ENCODE data around the gene WEE2.

The WEE2 gene

DNA sequence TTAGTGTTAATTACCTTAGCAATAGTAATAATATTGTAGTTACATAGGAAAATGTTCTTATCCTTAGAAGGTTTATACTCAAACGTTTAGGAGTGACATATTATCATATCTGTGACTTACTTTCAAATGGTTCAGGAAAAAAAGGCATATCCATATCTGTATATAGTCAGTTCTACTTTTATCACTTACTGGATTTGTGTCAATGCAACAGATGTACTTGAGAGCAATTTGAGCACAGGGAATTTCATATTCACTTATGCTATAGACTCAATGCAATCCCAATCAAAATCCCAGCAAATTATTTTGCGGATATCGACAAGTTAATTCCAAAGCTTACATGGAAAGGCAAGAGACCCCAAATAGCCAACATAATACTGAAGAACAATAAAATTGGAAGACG is 16.2 kb upstream of the WEE2 start:
- DNase-seq, result no peak

GRCh38 chr7:141693082-141693481 is 15.1 kb upstream of the WEE2 start:
- DNase-seq, result no peak

GRCh38 chr7:141695803-141696289 is 12.3 kb upstream of the WEE2 start:
- no peak for DNase-seq

- no peak for DNase-seq
Measured at GRCh38 chr7:141696348-141696747, 11.8 kb upstream of the WEE2 start.

- no peak for DNase-seq
Measured at GRCh38 chr7:141697211-141697871, 10.8 kb upstream of the WEE2 start.

- no peak for DNase-seq
Measured at GRCh38 chr7:141698247-141699015, 9.7 kb upstream of the WEE2 start.

GRCh38 chr7:141699860-141700259 is 8.3 kb upstream of the WEE2 start:
- DNase-seq, result no peak

DNA sequence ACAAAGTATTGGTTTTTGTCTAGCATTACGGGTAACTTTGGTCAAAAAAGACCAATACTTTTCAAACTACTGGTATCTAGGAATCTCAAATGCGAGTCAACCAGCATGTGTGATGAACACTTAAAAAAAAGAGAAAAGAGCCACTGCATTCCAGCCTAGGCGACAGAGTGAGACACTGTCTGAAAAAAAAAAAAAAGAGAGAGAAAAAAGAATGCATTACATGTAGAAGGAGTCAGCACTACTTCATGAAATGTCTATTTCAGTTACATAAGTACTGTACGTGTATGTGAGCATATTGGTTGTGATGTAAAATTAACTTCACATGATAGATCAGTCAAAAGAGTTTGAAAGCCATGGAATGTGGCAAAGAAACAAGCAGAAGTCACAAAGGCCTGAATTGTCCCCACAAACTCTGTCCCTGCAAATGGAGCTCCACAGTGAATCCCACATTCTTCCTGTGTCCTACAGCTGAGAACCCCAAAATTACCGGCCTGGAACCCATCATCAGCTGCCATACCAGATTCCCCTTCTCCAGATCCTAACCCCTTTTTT is 7.8 kb upstream of the WEE2 start:
- no peak for DNase-seq

- peak; percentile 0 for DNase-seq
Measured at GRCh38 chr7:141700848-141701371, 7.2 kb upstream of the WEE2 start.

DNA sequence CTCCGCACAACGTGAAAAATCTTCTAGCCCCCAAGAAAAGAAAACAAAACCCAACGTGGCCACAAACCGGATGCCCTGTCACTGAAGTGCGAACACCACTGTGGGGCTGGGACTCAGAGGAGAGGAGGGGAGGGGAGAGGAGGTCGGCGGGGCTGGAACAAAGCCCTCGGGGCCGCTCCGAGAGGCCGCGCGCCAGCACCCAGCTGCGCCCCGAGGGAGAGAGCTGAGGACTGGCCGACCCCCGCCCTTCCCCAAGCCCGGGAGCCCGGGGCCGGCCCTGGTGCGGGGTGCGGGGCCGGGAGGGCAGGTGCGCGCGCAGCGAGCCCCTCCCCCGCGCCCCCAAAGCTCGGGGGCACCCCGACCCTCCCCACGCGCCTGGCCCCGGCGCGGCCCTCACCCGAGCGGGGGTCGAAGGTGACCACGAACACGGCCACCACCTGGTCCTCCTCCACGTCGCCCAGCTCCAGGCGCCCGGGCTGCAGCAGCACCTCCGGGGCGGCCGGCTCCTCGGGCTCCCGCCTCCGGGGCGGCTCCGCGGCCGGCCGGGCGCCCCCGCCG is 6.6 kb upstream of the WEE2 start:
- DNase-seq, result peak; percentile 52

DNA sequence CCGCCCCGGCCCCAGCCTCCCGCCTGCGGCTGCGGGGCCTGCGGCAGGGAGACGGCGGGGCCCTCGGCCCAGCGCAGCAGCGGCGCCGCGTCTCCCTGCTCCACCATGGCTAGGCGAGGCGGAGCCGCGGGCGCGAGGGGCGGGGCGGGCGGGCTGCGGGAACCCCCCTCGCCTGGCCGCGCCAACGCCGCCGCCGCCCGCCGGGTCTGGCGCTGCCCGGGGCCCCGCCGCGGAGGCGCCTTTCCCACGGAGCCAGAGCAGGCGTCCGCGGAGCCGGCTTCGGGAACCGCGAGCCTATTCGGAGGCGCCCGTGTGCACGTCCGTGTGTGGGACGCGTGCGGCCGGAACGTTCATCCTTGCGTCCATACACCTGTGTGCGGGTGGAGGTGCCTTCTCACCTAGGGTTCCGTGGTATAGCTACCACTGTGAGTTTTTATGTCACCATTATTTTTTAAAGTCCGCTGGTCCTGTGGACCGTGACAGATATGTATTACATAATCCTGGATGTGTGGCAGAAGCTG is 6.0 kb upstream of the WEE2 start, which contains the start of gene DENND11:
Gene DENND11 (minus strand): TSS at position 120 of the 521 bp plus-strand sequence. CDS start 13 bp downstream, at position 107.
- DNase-seq, result peak; percentile 26

GRCh38 chr7:141702892-141703291 is 5.3 kb upstream of the WEE2 start:
- no peak for DNase-seq

- no peak for DNase-seq
Measured at GRCh38 chr7:141704112-141704511, 4.0 kb upstream of the WEE2 start.

GRCh38 chr7:141704741-141705140 is 3.4 kb upstream of the WEE2 start:
- no peak for DNase-seq

DNA sequence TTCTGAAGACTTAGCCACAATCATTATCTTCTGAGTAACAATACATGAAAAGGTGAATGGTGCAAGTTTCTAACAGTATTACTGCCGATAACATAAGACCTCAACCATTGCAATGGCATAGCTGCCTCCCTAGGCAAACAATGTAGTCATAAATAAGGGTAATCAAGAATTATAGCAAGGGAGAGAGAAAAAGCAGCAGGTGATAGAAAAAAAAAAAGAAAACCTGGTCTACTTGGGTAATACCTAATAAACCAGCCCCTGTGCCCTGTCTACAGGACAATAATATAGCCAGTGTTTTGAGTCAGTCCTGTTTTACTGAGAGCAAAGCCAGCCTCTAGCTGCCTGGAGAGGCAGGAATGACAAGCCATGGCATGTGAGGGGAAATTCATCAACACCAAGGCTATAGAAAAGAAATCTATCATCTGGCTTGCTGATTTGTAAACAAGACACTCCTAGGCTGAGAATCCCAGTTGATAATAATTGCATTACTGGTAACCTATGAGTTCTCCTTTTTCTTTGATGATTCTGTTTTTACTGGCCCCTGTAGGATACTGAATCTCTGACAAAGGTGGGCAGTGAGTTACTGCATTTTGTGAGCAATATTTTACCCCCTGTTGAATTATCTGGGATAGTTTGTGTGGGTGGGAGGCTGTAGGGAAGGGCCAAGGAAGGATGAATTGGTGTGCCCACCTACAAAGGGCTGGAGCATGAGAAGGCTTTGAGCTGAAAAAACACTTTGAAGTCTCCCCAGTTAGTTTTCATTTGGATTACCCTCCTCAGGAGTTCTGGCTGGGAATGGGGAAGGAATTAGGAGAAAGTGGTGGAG is 1.7 kb upstream of the WEE2 start:
- DNase-seq, result no peak

DNA sequence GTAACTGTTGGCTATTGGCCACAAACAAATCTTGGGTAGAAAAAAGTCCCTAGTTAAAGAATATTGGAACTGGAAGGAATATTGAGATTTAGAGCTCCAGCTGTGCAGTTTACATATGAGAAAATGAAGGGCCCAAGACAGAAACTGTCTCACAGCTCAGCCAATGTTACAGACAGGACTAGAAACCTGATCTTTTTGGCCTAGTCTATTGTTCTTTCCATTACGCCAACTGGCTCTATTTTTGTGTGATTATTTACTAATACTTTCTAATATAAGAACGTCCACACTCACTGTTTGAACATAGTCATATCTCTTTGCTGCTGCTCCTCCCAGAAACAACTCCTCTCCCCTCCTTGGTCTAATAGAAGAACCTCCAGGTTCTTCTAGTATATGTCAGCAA is 1.2 kb downstream of the WEE2 start:
- DNase-seq, result no peak

DNA sequence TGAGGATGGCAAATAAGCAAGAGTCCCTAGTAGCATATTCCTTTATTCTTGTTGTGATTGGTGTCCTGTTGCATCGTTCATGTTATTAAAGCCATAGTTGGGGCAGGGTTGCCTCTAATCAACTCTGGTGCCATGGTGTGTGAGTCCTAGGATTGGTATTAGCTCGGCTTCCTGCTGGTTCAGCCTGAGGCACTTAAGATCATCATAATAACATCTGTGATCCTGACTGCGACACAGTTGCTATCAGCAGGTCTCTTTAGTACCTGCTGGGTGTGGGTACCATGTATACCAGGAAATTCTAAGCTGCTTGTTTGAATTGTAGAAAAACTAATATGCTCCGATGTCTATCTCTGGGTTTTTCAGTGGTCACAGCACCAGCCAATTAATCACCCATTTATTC is 1.6 kb downstream of the WEE2 start:
- no peak for DNase-seq

GRCh38 chr7:141710301-141710700 is 2.1 kb downstream of the WEE2 start:
- DNase-seq, result no peak

- no peak for DNase-seq
Measured at GRCh38 chr7:141712603-141713255, 4.6 kb downstream of the WEE2 start.

DNA sequence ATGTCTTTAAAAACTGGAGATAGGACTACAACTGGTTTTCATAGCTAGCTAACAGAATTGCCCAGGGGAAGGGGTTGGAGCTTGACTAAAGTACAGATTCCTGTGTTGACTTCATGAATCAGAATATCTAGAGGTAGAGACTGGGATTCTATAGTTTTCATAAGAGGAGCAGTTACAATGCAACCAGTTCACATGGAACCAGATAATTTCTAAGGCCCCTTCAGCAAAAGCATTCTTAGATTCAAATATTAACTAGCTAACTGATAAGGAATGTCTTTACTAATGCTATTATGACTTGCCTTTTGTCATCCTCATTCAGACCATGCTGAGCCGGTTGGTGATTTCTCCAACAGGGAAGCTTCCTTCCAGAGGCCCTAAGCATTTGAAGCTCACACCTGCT is 5.7 kb downstream of the WEE2 start:
- no peak for DNase-seq

DNA sequence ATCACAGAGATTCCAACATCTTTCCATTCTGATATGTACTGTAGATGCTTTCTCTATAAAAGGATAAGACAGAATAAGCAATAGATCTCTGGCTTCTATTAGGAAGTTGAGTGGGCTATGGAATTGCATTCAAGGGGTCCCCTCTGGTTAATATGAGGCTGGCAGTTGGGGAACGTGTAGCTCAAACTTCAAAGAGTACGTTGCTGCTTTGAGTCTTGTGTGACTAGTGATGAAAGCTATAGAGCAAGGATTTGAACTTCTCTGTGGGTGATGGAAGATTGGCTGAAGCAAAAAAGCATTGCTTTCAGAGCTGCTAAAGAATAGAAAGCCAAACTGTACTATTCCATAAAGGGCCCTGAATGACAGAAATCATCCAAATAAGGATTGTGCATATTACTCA is 6.4 kb downstream of the WEE2 start:
- DNase-seq, result no peak

- no peak for DNase-seq
Measured at GRCh38 chr7:141715018-141715417, 6.9 kb downstream of the WEE2 start.

Measured in activated T-cell treated with anti-CD3 and anti-CD28 coated beads for 4 hours (primary cell).